Urinary bladder (tissue), 2 donors: ENCODE measurements around the gene A2M. TPM values are rescaled to one million over a fixed set of nuclear protein-coding genes. Genes with fewer than 3 reads are reported as not detected.

Experiments used
- polyA plus RNA-seq: library from polyadenylated mRNA; stranded (reverse); fragments of 200-250 nt; gene quantifications from one replicate; pipeline ENCODE4 v1.2.3, GENCODE V29; 2013
- total RNA-seq: library from RNA; depleted of rRNA; stranded (reverse); fragments of >200 nt; gene quantifications from one replicate; pipeline ENCODE4 v1.2.3, GENCODE V29; 2014
- donor health status: healthy.

The A2M gene
- total and polyA plus RNA-seq, 2 donors, result 428 to 990 TPM

Other genes starting within 250 kb of the A2M start
- 42.3 TPM for gene PHC1, start 201.4 kb downstream of the A2M start, total RNA-seq
- 39.9 TPM for gene PHC1, start 201.4 kb downstream of the A2M start, polyA plus RNA-seq
- gene M6PR, start 166.3 kb downstream of the A2M start, total RNA-seq, result 93.1 TPM
- gene M6PR, start 166.3 kb downstream of the A2M start, polyA plus RNA-seq, result 76.9 TPM
- 3.8 TPM for gene KLRG1, start 126.4 kb downstream of the A2M start, total RNA-seq
- gene KLRG1, start 126.4 kb downstream of the A2M start, polyA plus RNA-seq, result 2.5 TPM
- 1.7 TPM for gene PZP, start 92.5 kb upstream of the A2M start, total RNA-seq
- gene PZP, start 92.5 kb upstream of the A2M start, polyA plus RNA-seq, result 0.28 TPM